Right lobe of liver (tissue), 6 donors: ENCODE measurements around the gene CDKN1A. TPM values are rescaled to one million over a fixed set of nuclear protein-coding genes. Genes with fewer than 3 reads are reported as not detected.
"Not testable (repeated sequence)": the region's sequence is repeated elsewhere in the genome, so short reads cannot be mapped to it uniquely, and the experiment has no call there.

Experiments used
- ATAC-seq, 4 donors: fragments of 200-7000 bp; cut with Tn5 transposase; one replicate each; pipeline ENCODE4 v1.9.1; 2020; ENCODE audit warnings: mild to moderate bottlenecking in 4 of 4, moderate library complexity in 4 of 4
- DNase-seq, 3 donors: peaks; one replicate each; pipeline ENCODE4 v3.0.0-alpha.2; 2020
- H3K27ac ChIP-seq, 3 donors: fragments of 200-600 bp; one replicate each; pipeline ENCODE4 v1.8.0; 2022
- H3K27me3 ChIP-seq, 2 donors: fragments of 200-600 bp; one replicate each; pipeline ENCODE4 v1.8.0; 2022
- H3K36me3 ChIP-seq, 4 donors: fragments of 200-600 bp; sonication (generic) in 1 of 4; one replicate each; pipeline versions ENCODE4 v1.5.1 to v1.8.0; 2017 to 2022; ENCODE audit warnings: control low read depth in 1 of 4
- H3K4me1 ChIP-seq, 4 donors: fragments of 200-600 bp; sonication (generic) in 1 of 4; one replicate each; pipeline versions ENCODE4 v1.5.1 to v1.8.0; 2017 to 2022; ENCODE audit warnings: control low read depth in 1 of 4
- H3K4me3 ChIP-seq, 3 donors: fragments of 200-600 bp; one replicate each; pipeline ENCODE4 v1.8.0; 2022
- H3K9me3 ChIP-seq, 4 donors: fragments of 200-600 bp; sonication (generic) in 1 of 4; one replicate each; pipeline versions ENCODE4 v1.5.1 to v1.8.0; 2017 to 2022; ENCODE audit warnings: control low read depth in 1 of 4
- CTCF ChIP-seq, 4 donors: fragments of 200-600 bp in 3 of 4; fragments of 450-650 bp in 1 of 4; IDR thresholded peaks; one replicate each; pipeline versions ENCODE4 v1.5.1 to v1.8.0; 2016 to 2022; ENCODE audit warnings: antibody characterized with exemption in 4 of 4, mild to moderate bottlenecking in 2 of 4
- POLR2A ChIP-seq: fragments of 450-650 bp; IDR thresholded peaks from one replicate; pipeline ENCODE4 v1.6.1; 2017; ENCODE audit warnings: antibody characterized with exemption, mild to moderate bottlenecking
- WGBS: methylation state at CpG from one replicate; pipeline ENCODE4 v1.1.6; 2018; ENCODE audit warnings: low coverage, low lambda C conversion rate; ENCODE audit not compliant: insufficient coverage; ENCODE audit errors: missing lambda C conversion rate; 5-methylcytosine and 5-hydroxymethylcytosine counted together
- intact Hi-C, 2 donors: fragments of 100-400 bp; cut with DNase I; formaldehyde crosslinking; loops; one replicate each; pipeline versions ENCODE4 v1.11.2 to v1.14.1; 2022
- total RNA-seq, 6 experiments: library from RNA; depleted of rRNA in 2 of 6; stranded (reverse); fragments of >200 nt in 2 of 6; fragmentation: NEBNext Ultra II Directional in 3 of 6; extraction: Animal tissue kit (Norgen Biotek cat#: 25700) in 3 of 6; gene quantifications; one replicate each; pipeline versions ENCODE4 v1.1.0 to v1.2.4, GENCODE V29; 2016 to 2023
- donor health status: DM: no; HTN: yes; CAD: no.
- donor health status: DM: no; HTN: no; CAD: no.
- donor health status: DM: no; HTN: no; CAD: no.
- donor health status: DM: no; HTN: yes; CAD: no.
- donor health status: DM: no; HTN: yes; CAD: no.

Gene CDKN1A
- total RNA-seq, 6 experiments from 2014 or later, result 20.0 to 124 (median 58.6) TPM

- peaks cover 0 to 4% of the 10 kb centered on the region in 2 donors for H3K27me3 ChIP-seq
- peak in 3 of 4 donors; percentile 4 to 18 (median 15) for TF ChIP-seq CTCF (IDR thresholded peaks at IDR 0.05)
- no peak for TF ChIP-seq POLR2A
- H3K9me3 ChIP-seq, result no peaks in the 10 kb centered on the region
- ATAC-seq (peak in 3 of 4 donors; percentile 48 to 68 (median 64)), DNase-seq (peak in 1 of 3 donors; percentile 43)
- no peaks in the 10 kb centered on the region for H3K36me3 ChIP-seq
- H3K4me1 ChIP-seq, result no peaks in the 10 kb centered on the region
- no peak overlapping the region for H3K27ac ChIP-seq
- intact Hi-C loops, result no loop called here
- H3K4me3 ChIP-seq, result no peak overlapping the region
- 69% methylated on average over 3 of the region's 3 CpGs for WGBS
Observed at GRCh38 chr6:36701401-36701991, 23.0 kb downstream of the CDKN1A start.

- 84% methylated on average over 3 of the region's 3 CpGs for WGBS
Observed at GRCh38 chr6:36702656-36703055, 24.1 kb downstream of the CDKN1A start.

GRCh38 chr6:36703081-36703606, 24.6 kb downstream of the CDKN1A start:
- intact Hi-C loops, result no loop called here

More at GRCh38 chr6:36702656-36703055, 24.1 kb downstream of the CDKN1A start:
- TF ChIP-seq CTCF (IDR thresholded peaks at IDR 0.05) (no peak), POLR2A (no peak)
- Histone ChIP-seq H3K4me1 (no peaks in the 10 kb centered on the region), H3K27ac (no peak overlapping the region), H3K36me3 (no peaks in the 10 kb centered on the region), H3K9me3 (no peaks in the 10 kb centered on the region), H3K4me3 (no peak overlapping the region), H3K27me3 (peaks cover 0 to 2% of the 10 kb centered on the region in 2 donors)
- ATAC-seq (no peak), DNase-seq (no peak)
- intact Hi-C loops, result no loop called here

GRCh38 chr6:36703982-36704381, 25.5 kb downstream of the CDKN1A start:
- intact Hi-C loops, result no loop called here
- ATAC-seq, result no peak
- H3K4me3 ChIP-seq, result no peak overlapping the region
- H3K27ac ChIP-seq, result no peak overlapping the region
- H3K27me3 ChIP-seq, result no peaks in the 10 kb centered on the region
- 92% methylated on average over 5 of the region's 18 CpGs for WGBS
- no peaks in the 10 kb centered on the region for H3K9me3 ChIP-seq
- peak in 1 of 3 donors; percentile 40 for DNase-seq
- H3K4me1 ChIP-seq, result no peaks in the 10 kb centered on the region
- TF ChIP-seq CTCF (IDR thresholded peaks at IDR 0.05) (no peak), POLR2A (no peak)
- H3K36me3 ChIP-seq, result no peaks in the 10 kb centered on the region

More at GRCh38 chr6:36703081-36703606, 24.6 kb downstream of the CDKN1A start:
- Histone ChIP-seq H3K27ac (no peak overlapping the region), H3K36me3 (no peaks in the 10 kb centered on the region), H3K27me3 (no peaks in the 10 kb centered on the region), H3K4me3 (no peak overlapping the region), H3K9me3 (no peaks in the 10 kb centered on the region), H3K4me1 (no peaks in the 10 kb centered on the region)
- TF ChIP-seq CTCF (IDR thresholded peaks at IDR 0.05), result no peak
- TF ChIP-seq POLR2A, result no peak
- DNase-seq, result peak in 1 of 3 donors; percentile 23
- WGBS, result 76% methylated on average over 5 of the region's 5 CpGs
- ATAC-seq, result no peak

GRCh38 chr6:36704961-36705577, 26.6 kb downstream of the CDKN1A start:
- H3K9me3 ChIP-seq, DNase-seq, intact Hi-C loops, ATAC-seq, H3K27ac ChIP-seq, H3K4me1 ChIP-seq, H3K36me3 ChIP-seq, H3K27me3 ChIP-seq, H3K4me3 ChIP-seq: not testable (repeated sequence)
- WGBS, result 66% methylated on average over 4 of the region's 7 CpGs
